H1 (cell line): ENCODE results near the gene ZBTB37. TPM values are rescaled to one million over a fixed set of nuclear protein-coding genes. Genes with fewer than 3 reads are reported as not detected.

Experiments used
- NANOG ChIP-seq: IDR thresholded peaks from 2 replicates; pipeline ENCODE4 v1.6.1; 2011; ENCODE audit warnings: low read length, low read depth, mild to moderate bottlenecking, inconsistent platforms; ENCODE audit not compliant: insufficient read depth, poor library complexity, severe bottlenecking
- ZNF274 ChIP-seq: IDR thresholded peaks from 2 replicates; pipeline ENCODE4 v1.7.0; 2012; ENCODE audit warnings: low read length, borderline replicate concordance; ENCODE audit errors: extremely low read depth
- polyA plus RNA-seq, 7 experiments: library from polyadenylated mRNA; depleted of rRNA in 3 of 7; stranded (reverse) in 5 of 7; unstranded in 2 of 7; fragments of >200 nt in 5 of 7; fragments of 200-250 nt in 2 of 7; gene quantifications; 1 replicate in 5 of 7; 2 replicates in 1 of 7; 4 replicates in 1 of 7; pipeline versions ENCODE4 v1.2.1 to v1.2.3, GENCODE V29; 2011 to 2013; ENCODE audit warnings: missing spikeins in 2 of 7, mixed read lengths in 2 of 7
- total RNA-seq: library from RNA; stranded (reverse); fragmentation: NEBNext Ultra II Directional; extraction: Animal tissue kit (Norgen Biotek cat#: 25700); gene quantifications from 2 replicates; pipeline ENCODE4 v1.2.1, GENCODE V29; 2021

Gene ZBTB37
- total and polyA plus RNA-seq, 2 of the 8 experiments (the other 6 are each of a cell fraction or from before 2014, with no cell fraction given) = 1.7 to 12.5 TPM

DNA sequence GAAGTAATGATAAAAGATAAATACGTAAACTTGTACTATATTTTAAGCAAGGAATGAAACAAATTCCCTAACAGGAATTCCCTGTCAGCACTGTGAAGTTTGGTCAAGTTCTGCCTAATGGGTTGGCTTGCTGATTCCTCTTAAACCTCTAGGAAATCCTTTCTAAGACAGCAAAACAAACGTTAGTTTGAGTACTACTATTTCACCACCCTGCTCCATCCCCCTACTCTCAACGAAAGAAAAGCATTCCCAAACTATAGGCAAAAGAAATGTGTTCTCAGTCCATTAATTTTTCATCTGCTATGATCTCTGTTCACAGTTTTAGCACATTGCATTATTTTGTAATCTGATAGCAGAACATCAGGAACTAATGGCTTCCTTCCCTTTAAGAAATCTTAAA lies 32.8 kb downstream of the ZBTB37 start (continued):
- no peak for TF ChIP-seq NANOG
- no peak for TF ChIP-seq ZNF274
- TF ChIP-seq, all 59 proteins: peak for 0
